ENCODE data around the gene POU6F2. TPM values are rescaled to one million over a fixed set of nuclear protein-coding genes. Genes with fewer than 3 reads are reported as not detected.

POU6F2 gene
- total RNA-seq, 1 experiment from 2014 or later, result not detected

GRCh38 chr7:39464350-39465054 is 486.8 kb downstream of the POU6F2 start:
- peaks cover 4% of the 10 kb centered on the region; the same call in 1 of the 2 replicates for H3K4me1 ChIP-seq (ENCODE audit: control insufficient read depth, insufficient read depth, low read length)
- ATAC-seq, result no peak
- in situ Hi-C loops (cut with HindIII; ENCODE audit: low pct_unique_long_range_greater_than_20kb, low sequenced_read_pairs), result no loop called here
- H3K27ac ChIP-seq (ENCODE audit: low read length), result no peak overlapping the region
- no peaks in the 10 kb centered on the region for H3K9me3 ChIP-seq (ENCODE audit: control insufficient read depth, insufficient read depth, low read depth, low read length)
- H3K27me3 ChIP-seq (ENCODE audit: control insufficient read depth, insufficient read depth, low read length), result peaks cover 8% of the 10 kb centered on the region
- H3K36me3 ChIP-seq (ENCODE audit: control insufficient read depth, insufficient read depth, low read length), result no peaks in the 10 kb centered on the region
- DNase-seq (ENCODE audit: low read depth, low spot score), result no peak
- H3K4me3 ChIP-seq (ENCODE audit: low read depth in 2 of 2, low read length in 2 of 2), result no peak overlapping the region
- POLR2A ChIA-PET, result no interaction called here
- no TSS peak for BruUV-seq (replicated peaks)
- intact Hi-C loops (cut with micrococcal nuclease; ENCODE audit: unreplicated experiment), result loop anchor here (1.0 kb wide), 2 partner anchors 532 to 666 kb away; no protein-coding TSS in a partner anchor
- CTCF ChIA-PET, result no interaction called here
- TF ChIP-seq TCF7L2 (IDR thresholded peaks at IDR 0.05; ENCODE audit: low read depth, low read length) (no peak), CTCF (IDR thresholded peaks at IDR 0.05) (no peak), POLR2AphosphoS5 (IDR thresholded peaks at IDR 0.05; ENCODE audit: low read depth, low read length) (no peak), REST (IDR thresholded peaks at IDR 0.05; ENCODE audit: insufficient read depth in 1 of 2, low read depth in 2 of 2, low read length in 1 of 2) (no peak), SIN3A (IDR thresholded peaks at IDR 0.05; ENCODE audit: borderline replicate concordance, insufficient read depth, low read depth, low read length) (no peak)

- in situ Hi-C loops (cut with HindIII; ENCODE audit: low pct_unique_long_range_greater_than_20kb, low sequenced_read_pairs), result no loop called here
- Histone ChIP-seq H3K4me1 (ENCODE audit: control insufficient read depth, insufficient read depth, low read length) (peaks cover 4% of the 10 kb centered on the region; the same call in 1 of the 2 replicates), H3K36me3 (ENCODE audit: control insufficient read depth, insufficient read depth, low read length) (no peaks in the 10 kb centered on the region), H3K27ac (ENCODE audit: low read length) (no peak overlapping the region), H3K9me3 (ENCODE audit: control insufficient read depth, insufficient read depth, low read depth, low read length) (no peaks in the 10 kb centered on the region), H3K27me3 (ENCODE audit: control insufficient read depth, insufficient read depth, low read length) (peaks cover 8% of the 10 kb centered on the region), H3K4me3 (ENCODE audit: low read depth in 2 of 2, low read length in 2 of 2) (no peak overlapping the region)
- DNase-seq (ENCODE audit: low read depth, low spot score) (peak; percentile 36), ATAC-seq (peak; percentile 90)
- intact Hi-C loops (cut with micrococcal nuclease; ENCODE audit: unreplicated experiment), result loop anchor here (1.0 kb wide), 2 partner anchors 533 to 667 kb away; no protein-coding TSS in a partner anchor
- CTCF ChIA-PET, result no interaction called here
- BruUV-seq (replicated peaks), result no TSS peak
- POLR2A ChIA-PET, result no interaction called here
- TF ChIP-seq TCF7L2 (IDR thresholded peaks at IDR 0.05; ENCODE audit: low read depth, low read length), result peak; percentile 39; the same call in 1 of the 2 replicates
- peak; percentile 88 for TF ChIP-seq CTCF (IDR thresholded peaks at IDR 0.05)
- no peak for TF ChIP-seq SIN3A (IDR thresholded peaks at IDR 0.05; ENCODE audit: borderline replicate concordance, insufficient read depth, low read depth, low read length)
Observed at GRCh38 chr7:39465055-39465929, 487.6 kb downstream of the POU6F2 start.
